Prostate gland (tissue), 2 donors: ENCODE results near the gene NOS2.

ENCODE experiments used
- POLR2A ChIP-seq: fragments of 450-650 bp; IDR thresholded peaks from one replicate; pipeline ENCODE4 v1.6.1; 2016; ENCODE audit warnings: antibody characterized with exemption, mild to moderate bottlenecking
- TF ChIP-seq, protein P1 (sequence below), 4 experiments: fragments of 200-600 bp in 2 of 4; fragments of 450-650 bp in 2 of 4; sonication (generic) in 2 of 4; IDR thresholded peaks; 1 replicate in 3 of 4; 2 replicates in 1 of 4; pipeline ENCODE4 v1.5.1; 2016 to 2019; ENCODE audit warnings: antibody characterized with exemption in 4 of 4, mild to moderate bottlenecking in 2 of 4, moderate library complexity in 2 of 4

DNA sequence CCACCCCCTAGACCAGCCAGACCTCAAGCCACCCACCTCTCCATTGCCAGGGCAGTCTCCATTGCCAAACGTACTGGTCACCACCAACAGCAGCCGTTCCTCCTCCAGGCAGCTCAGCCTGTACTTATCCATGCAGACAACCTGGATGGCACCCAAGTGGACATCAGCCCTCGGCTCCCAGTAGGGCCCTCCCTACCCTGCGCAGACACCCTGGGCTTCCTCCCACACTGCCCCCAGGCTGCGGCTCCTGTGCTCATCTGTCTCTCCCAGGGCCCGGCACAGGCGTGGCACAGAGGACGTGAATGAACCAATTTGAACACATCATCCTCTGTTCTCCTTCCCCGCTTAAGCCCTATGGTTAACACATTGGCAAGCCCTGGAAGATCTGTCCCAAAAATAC lies 29.5 kb downstream of the NOS2 start:
- no peak for TF ChIP-seq POLR2A
- TF ChIP-seq, protein P1, sequence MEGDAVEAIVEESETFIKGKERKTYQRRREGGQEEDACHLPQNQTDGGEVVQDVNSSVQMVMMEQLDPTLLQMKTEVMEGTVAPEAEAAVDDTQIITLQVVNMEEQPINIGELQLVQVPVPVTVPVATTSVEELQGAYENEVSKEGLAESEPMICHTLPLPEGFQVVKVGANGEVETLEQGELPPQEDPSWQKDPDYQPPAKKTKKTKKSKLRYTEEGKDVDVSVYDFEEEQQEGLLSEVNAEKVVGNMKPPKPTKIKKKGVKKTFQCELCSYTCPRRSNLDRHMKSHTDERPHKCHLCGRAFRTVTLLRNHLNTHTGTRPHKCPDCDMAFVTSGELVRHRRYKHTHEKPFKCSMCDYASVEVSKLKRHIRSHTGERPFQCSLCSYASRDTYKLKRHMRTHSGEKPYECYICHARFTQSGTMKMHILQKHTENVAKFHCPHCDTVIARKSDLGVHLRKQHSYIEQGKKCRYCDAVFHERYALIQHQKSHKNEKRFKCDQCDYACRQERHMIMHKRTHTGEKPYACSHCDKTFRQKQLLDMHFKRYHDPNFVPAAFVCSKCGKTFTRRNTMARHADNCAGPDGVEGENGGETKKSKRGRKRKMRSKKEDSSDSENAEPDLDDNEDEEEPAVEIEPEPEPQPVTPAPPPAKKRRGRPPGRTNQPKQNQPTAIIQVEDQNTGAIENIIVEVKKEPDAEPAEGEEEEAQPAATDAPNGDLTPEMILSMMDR (IDR thresholded peaks at IDR 0.05) = no peak
